Measurements from ENCODE around the gene CEP126. TPM values are rescaled to one million over a fixed set of nuclear protein-coding genes. Genes with fewer than 3 reads are reported as not detected.

The CEP126 gene
- polyA plus RNA-seq (2012; ENCODE audit: missing spikeins) = not detected

GRCh38 chr11:101914738-101915426 lies at the start of gene CEP126:
TSS of gene CEP126 (plus strand) at chr11:101915010. CDS start at chr11:101915285, 275 bp downstream.
- peak; percentile 96 for FAIRE-seq
- peak; percentile 60 for DNase-seq (ENCODE audit: insufficient read length)
- TF ChIP-seq POLR2AphosphoS5 (IDR thresholded peaks at IDR 0.05; ENCODE audit: low read depth, low read length) (no peak), TAF1 (IDR thresholded peaks at IDR 0.05; ENCODE audit: borderline replicate concordance, low read depth, low read length) (no peak), POLR2A (IDR thresholded peaks at IDR 0.05; ENCODE audit: low read depth, low read length) (no peak)

GRCh38 chr11:101866619-101867491 lies 48.0 kb upstream of the CEP126 start:
- DNase-seq (ENCODE audit: insufficient read length) (no peak), FAIRE-seq (no peak)
- TF ChIP-seq POLR2A (IDR thresholded peaks at IDR 0.05; ENCODE audit: low read depth, low read length) = no peak
- TF ChIP-seq POLR2AphosphoS5 (IDR thresholded peaks at IDR 0.05; ENCODE audit: low read depth, low read length) = no peak
- TF ChIP-seq TAF1 (IDR thresholded peaks at IDR 0.05; ENCODE audit: borderline replicate concordance, low read depth, low read length) = no peak

GRCh38 chr11:101867951-101868350 lies 46.9 kb upstream of the CEP126 start:
- TF ChIP-seq POLR2A (IDR thresholded peaks at IDR 0.05; ENCODE audit: low read depth, low read length) (no peak), TAF1 (IDR thresholded peaks at IDR 0.05; ENCODE audit: borderline replicate concordance, low read depth, low read length) (no peak), POLR2AphosphoS5 (IDR thresholded peaks at IDR 0.05; ENCODE audit: low read depth, low read length) (no peak)
- DNase-seq (ENCODE audit: insufficient read length) (no peak), FAIRE-seq (no peak)

DNA sequence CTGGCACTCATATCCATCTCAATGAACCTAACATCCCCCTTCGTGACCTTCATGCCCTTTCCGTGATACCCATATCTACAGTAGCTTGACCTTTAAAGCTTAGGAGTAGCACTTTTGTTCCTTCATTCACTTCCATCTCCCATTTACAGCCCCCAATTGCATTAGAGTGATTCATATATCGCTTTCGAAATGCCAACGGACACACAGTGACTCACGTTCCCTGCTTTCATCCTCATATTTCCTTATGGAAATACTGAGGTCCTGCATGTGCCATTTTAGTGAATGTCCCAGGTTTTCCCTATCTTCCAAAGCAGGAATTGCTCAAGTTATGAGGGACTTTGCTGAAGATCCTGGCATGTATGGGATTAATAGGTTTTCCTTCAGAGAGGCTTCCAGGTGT lies 44.3 kb upstream of the CEP126 start:
- TF ChIP-seq TAF1 (IDR thresholded peaks at IDR 0.05; ENCODE audit: borderline replicate concordance, low read depth, low read length) = no peak
- no peak for TF ChIP-seq POLR2A (IDR thresholded peaks at IDR 0.05; ENCODE audit: low read depth, low read length)
- no peak for TF ChIP-seq POLR2AphosphoS5 (IDR thresholded peaks at IDR 0.05; ENCODE audit: low read depth, low read length)
- DNase-seq (ENCODE audit: insufficient read length) (no peak), FAIRE-seq (no peak)

DNA sequence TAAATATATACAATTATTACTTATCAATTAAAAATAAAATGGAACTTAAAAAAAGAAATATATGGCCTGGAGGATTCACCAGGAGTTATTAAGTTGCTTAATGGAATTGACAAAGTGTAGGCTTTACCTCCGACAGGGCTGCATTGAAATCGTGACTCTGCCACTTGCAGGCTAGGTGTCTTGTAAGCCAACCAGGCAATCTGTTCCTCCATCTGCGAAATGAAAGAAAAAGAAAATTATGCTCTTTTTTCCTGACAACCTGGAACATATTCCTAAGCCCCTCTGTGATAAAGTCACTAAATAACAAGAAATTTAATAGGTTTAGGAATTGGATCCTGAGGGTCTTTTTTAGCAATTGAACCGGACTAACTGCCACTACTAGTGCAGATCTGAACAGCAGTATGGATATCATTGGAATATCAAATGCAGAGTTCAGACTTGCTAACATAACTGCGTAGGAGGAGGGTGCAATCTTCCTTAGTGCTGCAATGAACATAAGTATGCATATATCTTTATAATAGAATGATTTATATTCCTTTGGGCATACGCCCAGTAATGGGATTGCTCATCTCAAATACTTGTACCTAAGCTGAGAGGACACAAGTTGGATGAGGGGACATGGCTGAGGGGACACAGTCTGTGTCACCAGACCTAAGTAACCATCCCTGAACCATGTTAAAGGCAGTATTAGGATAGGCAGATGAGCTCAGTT lies 42.5 kb upstream of the CEP126 start:
- TF ChIP-seq POLR2A (IDR thresholded peaks at IDR 0.05; ENCODE audit: low read depth, low read length) (no peak), POLR2AphosphoS5 (IDR thresholded peaks at IDR 0.05; ENCODE audit: low read depth, low read length) (no peak), TAF1 (IDR thresholded peaks at IDR 0.05; ENCODE audit: borderline replicate concordance, low read depth, low read length) (no peak)
- no peak for FAIRE-seq

GRCh38 chr11:101880222-101880621 lies 34.6 kb upstream of the CEP126 start:
- DNase-seq (ENCODE audit: insufficient read length) = no peak
- FAIRE-seq = peak; percentile 83
- TF ChIP-seq TAF1 (IDR thresholded peaks at IDR 0.05; ENCODE audit: borderline replicate concordance, low read depth, low read length) (no peak), POLR2A (IDR thresholded peaks at IDR 0.05; ENCODE audit: low read depth, low read length) (no peak), POLR2AphosphoS5 (IDR thresholded peaks at IDR 0.05; ENCODE audit: low read depth, low read length) (no peak)

More for the DNA sequence above, 42.5 kb upstream of the CEP126 start:
- DNase-seq (ENCODE audit: insufficient read length) = no peak

DNA sequence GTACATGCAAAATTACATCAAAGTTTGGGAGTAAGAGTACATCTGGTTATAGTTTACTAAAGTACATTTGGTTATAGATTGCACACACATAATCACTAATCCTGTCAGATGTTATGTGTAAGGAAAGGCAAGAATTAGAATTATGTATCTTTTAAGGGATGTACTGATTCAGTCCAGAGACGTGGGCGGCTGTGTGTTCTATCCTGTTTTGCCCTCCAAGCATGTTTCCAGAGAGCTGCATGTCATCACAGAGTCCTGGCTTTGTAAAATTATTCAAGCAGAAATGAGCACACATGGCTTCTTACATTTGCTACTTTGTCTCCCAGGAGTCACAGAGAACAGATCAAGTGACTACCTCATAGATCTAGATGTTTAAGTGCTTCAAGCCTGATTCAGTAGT lies 33.2 kb upstream of the CEP126 start:
- FAIRE-seq (no peak), DNase-seq (ENCODE audit: insufficient read length) (no peak)
- no peak for TF ChIP-seq POLR2AphosphoS5 (IDR thresholded peaks at IDR 0.05; ENCODE audit: low read depth, low read length)
- TF ChIP-seq POLR2A (IDR thresholded peaks at IDR 0.05; ENCODE audit: low read depth, low read length) = no peak
- no peak for TF ChIP-seq TAF1 (IDR thresholded peaks at IDR 0.05; ENCODE audit: borderline replicate concordance, low read depth, low read length)

GRCh38 chr11:101885631-101886030 lies 29.2 kb upstream of the CEP126 start:
- no peak for FAIRE-seq
- TF ChIP-seq POLR2A (IDR thresholded peaks at IDR 0.05; ENCODE audit: low read depth, low read length) (no peak), TAF1 (IDR thresholded peaks at IDR 0.05; ENCODE audit: borderline replicate concordance, low read depth, low read length) (no peak), POLR2AphosphoS5 (IDR thresholded peaks at IDR 0.05; ENCODE audit: low read depth, low read length) (no peak)
- no peak for DNase-seq (ENCODE audit: insufficient read length)

DNA sequence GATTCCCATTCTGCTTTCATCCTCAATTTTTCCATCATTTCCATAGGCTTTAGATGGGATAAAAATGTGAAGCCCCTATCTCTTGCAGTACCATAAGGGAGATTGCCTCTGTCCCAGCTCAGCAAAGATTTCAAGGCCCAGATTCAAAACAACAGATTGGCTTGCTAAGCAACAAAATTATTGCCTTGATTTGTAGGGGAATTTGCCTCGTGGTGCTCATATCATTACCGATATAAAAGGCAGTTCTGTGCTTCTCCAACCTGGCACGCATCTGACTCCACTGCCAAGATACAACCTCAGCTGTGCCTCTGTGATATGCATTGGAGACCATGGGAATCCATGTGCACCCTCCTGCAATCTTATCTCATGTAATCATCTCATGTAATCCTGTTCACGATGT lies 25.0 kb upstream of the CEP126 start:
- FAIRE-seq (no peak), DNase-seq (ENCODE audit: insufficient read length) (no peak)
- TF ChIP-seq TAF1 (IDR thresholded peaks at IDR 0.05; ENCODE audit: borderline replicate concordance, low read depth, low read length) (no peak), POLR2A (IDR thresholded peaks at IDR 0.05; ENCODE audit: low read depth, low read length) (no peak), POLR2AphosphoS5 (IDR thresholded peaks at IDR 0.05; ENCODE audit: low read depth, low read length) (no peak)

DNA sequence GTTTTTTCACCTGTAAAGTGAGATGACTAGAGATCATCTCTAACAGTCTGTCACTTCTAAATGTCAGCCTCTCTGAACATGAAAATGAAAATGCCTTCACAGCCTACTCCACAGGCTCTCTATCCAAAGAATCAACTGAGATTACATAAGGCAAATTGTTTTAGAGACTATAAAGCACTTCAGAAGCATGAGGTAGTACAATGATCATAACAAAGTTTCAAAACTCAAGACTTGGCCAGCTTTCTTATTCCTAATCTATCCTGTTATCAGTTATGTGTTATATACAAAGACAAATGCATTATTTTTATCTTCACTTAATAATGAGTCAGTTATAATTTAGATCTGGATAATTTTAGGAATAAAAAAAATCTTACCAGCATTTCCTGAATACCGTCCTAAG lies 20.3 kb upstream of the CEP126 start:
- DNase-seq (ENCODE audit: insufficient read length) (no peak), FAIRE-seq (no peak)
- no peak for TF ChIP-seq POLR2AphosphoS5 (IDR thresholded peaks at IDR 0.05; ENCODE audit: low read depth, low read length)
- no peak for TF ChIP-seq POLR2A (IDR thresholded peaks at IDR 0.05; ENCODE audit: low read depth, low read length)
- no peak for TF ChIP-seq TAF1 (IDR thresholded peaks at IDR 0.05; ENCODE audit: borderline replicate concordance, low read depth, low read length)

DNA sequence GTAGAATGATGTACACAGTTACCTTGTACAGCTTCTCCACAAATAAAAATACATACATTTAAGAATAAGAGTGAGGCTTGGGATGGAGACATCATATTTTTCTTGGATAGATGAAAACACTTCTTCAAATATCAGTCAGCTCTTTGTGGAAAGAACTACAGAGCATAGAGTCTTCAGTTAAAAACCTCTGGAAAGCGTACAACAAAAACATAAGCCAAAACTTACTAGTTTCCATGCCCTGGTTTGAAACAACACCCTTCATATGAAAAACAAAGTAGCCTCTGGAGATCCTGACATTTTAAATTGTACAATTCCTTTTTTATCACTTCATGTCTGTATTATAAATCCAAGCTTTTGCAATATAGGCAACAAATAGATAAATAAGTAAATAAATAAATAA lies 7.0 kb upstream of the CEP126 start:
- DNase-seq (ENCODE audit: insufficient read length) (no peak), FAIRE-seq (no peak)
- no peak for TF ChIP-seq POLR2A (IDR thresholded peaks at IDR 0.05; ENCODE audit: low read depth, low read length)
- no peak for TF ChIP-seq POLR2AphosphoS5 (IDR thresholded peaks at IDR 0.05; ENCODE audit: low read depth, low read length)
- TF ChIP-seq TAF1 (IDR thresholded peaks at IDR 0.05; ENCODE audit: borderline replicate concordance, low read depth, low read length) = no peak

All from GM12892 (cell line).